ENCODE data around the gene KCNK10. TPM values are rescaled to one million over a fixed set of nuclear protein-coding genes. Genes with fewer than 3 reads are reported as not detected.

Gene KCNK10
- total RNA-seq, 6 experiments from 2014 or later = not detected

GRCh38 chr14:88179716-88180115, 143.4 kb downstream of the KCNK10 start:
- TF ChIP-seq POLR2A (IDR thresholded peaks at IDR 0.05) (no peak), CTCF (IDR thresholded peaks at IDR 0.05) (no peak)
- 72% methylated on average over 6 of the region's 6 CpGs for WGBS (ENCODE audit: insufficient coverage, low coverage, low lambda C conversion rate, missing lambda C conversion rate)
- Histone ChIP-seq H3K27me3 (no peaks in the 10 kb centered on the region), H3K27ac (no peak overlapping the region), H3K9me3 (no peaks in the 10 kb centered on the region), H3K36me3 (no peaks in the 10 kb centered on the region), H3K4me1 (no peaks in the 10 kb centered on the region), H3K4me3 (no peak overlapping the region)
- intact Hi-C loops (cut with DNase I) = no loop called here
- DNase-seq (no peak), ATAC-seq (peak in 1 of 4 donors; percentile 22)

- Histone ChIP-seq H3K27ac (no peak overlapping the region), H3K27me3 (no peaks in the 10 kb centered on the region), H3K9me3 (peaks cover 0 to 6% (median 0%) of the 10 kb centered on the region in 4 donors), H3K36me3 (no peaks in the 10 kb centered on the region), H3K4me1 (no peaks in the 10 kb centered on the region), H3K4me3 (no peak overlapping the region)
- intact Hi-C loops (cut with DNase I) = no loop called here
- ATAC-seq (no peak), DNase-seq (no peak)
- no peak for TF ChIP-seq POLR2A (IDR thresholded peaks at IDR 0.05)
- no peak for TF ChIP-seq CTCF (IDR thresholded peaks at IDR 0.05)
Observed at GRCh38 chr14:88170333-88170732, 152.7 kb downstream of the KCNK10 start.

- Histone ChIP-seq H3K9me3 (peaks cover 0 to 6% (median 0%) of the 10 kb centered on the region in 4 donors), H3K27ac (no peak overlapping the region), H3K4me3 (no peak overlapping the region), H3K4me1 (no peaks in the 10 kb centered on the region), H3K36me3 (no peaks in the 10 kb centered on the region), H3K27me3 (no peaks in the 10 kb centered on the region)
- WGBS (ENCODE audit: insufficient coverage, low coverage, low lambda C conversion rate, missing lambda C conversion rate) = 16% methylated on average over 2 of the region's 3 CpGs
- intact Hi-C loops (cut with DNase I) = loop anchor here (5.0 to 10.0 kb wide), 2 partner anchors 151 to 154 kb away; no protein-coding TSS in a partner anchor
- peak in 1 of 3 donors; percentile 53 for DNase-seq
- ATAC-seq = peak; percentile 96 to 98 (median 98)
- TF ChIP-seq POLR2A (IDR thresholded peaks at IDR 0.05) = no peak
- peak; percentile 67 to 76 (median 69) for TF ChIP-seq CTCF (IDR thresholded peaks at IDR 0.05)
Observed at GRCh38 chr14:88168498-88169165, 154.4 kb downstream of the KCNK10 start.

- no peak for DNase-seq
- Histone ChIP-seq H3K4me1 (no peaks in the 10 kb centered on the region), H3K27ac (no peak overlapping the region), H3K27me3 (no peaks in the 10 kb centered on the region), H3K9me3 (peaks cover 0 to 6% (median 0%) of the 10 kb centered on the region in 4 donors), H3K4me3 (no peak overlapping the region), H3K36me3 (no peaks in the 10 kb centered on the region)
- WGBS (ENCODE audit: insufficient coverage, low coverage, low lambda C conversion rate, missing lambda C conversion rate) = 83% methylated on average over 3 of the region's 7 CpGs
- ATAC-seq = no peak
- TF ChIP-seq POLR2A (IDR thresholded peaks at IDR 0.05) (no peak), CTCF (IDR thresholded peaks at IDR 0.05) (no peak)
- intact Hi-C loops (cut with DNase I) = loop anchor here (5.0 to 10.0 kb wide), 2 partner anchors 151 to 153 kb away; no protein-coding TSS in a partner anchor
Observed at GRCh38 chr14:88168025-88168424, 155.0 kb downstream of the KCNK10 start.
